Measurements from ENCODE around the gene ABCB8. TPM values are rescaled to one million over a fixed set of nuclear protein-coding genes. Genes with fewer than 3 reads are reported as not detected.

Gene ABCB8
- total and polyA plus RNA-seq, 9 of the 15 experiments (the other 6 are each of a cell fraction or from before 2014, with no cell fraction given) = 7.6 to 106 (median 36.3) TPM

DNA sequence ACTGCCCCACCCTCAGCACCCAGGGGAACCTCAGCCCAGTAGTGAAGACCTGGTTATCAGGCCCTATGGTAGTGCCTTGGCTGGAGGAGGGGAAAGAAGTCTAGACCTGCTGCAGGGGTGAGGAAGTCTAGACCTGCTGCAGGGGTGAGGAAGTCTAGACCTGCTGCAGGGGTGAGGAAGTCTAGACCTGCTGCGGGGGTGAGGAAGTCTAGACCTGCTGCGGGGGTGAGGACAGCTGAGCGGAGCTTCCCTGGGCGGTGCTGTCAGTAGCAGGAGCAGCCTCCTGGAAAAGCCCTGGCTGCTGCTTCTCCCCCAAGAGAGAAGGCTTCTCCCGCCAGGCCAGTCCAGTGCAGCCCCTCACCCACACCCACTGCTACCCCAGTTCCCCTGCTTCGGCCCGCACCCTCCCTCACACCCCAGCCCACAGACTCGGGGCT, 31.2 kb upstream of the ABCB8 start (continued):
- TF ChIP-seq, protein P1, sequence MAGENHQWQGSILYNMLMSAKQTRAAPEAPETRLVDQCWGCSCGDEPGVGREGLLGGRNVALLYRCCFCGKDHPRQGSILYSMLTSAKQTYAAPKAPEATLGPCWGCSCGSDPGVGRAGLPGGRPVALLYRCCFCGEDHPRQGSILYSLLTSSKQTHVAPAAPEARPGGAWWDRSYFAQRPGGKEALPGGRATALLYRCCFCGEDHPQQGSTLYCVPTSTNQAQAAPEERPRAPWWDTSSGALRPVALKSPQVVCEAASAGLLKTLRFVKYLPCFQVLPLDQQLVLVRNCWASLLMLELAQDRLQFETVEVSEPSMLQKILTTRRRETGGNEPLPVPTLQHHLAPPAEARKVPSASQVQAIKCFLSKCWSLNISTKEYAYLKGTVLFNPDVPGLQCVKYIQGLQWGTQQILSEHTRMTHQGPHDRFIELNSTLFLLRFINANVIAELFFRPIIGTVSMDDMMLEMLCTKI (IDR thresholded peaks at IDR 0.05; ENCODE audit: partially characterized antibody) = no peak
- TF ChIP-seq MTA3 (IDR thresholded peaks at IDR 0.05; ENCODE audit: borderline replicate concordance) (0 out of 2 replicates have a peak, but pooled peaks have one; percentile 3), BRCA1 (IDR thresholded peaks at IDR 0.05) (no peak), BRCA1 (CRISPR knock-in tag; IDR thresholded peaks at IDR 0.05) (no peak), RAD21 (CRISPR knock-in tag; conservative IDR thresholded peaks at IDR 0.05 in 1 of 2, IDR thresholded peaks at IDR 0.05 in 1 of 2) (no peak), TFAP4 (CRISPR knock-in tag; IDR thresholded peaks at IDR 0.05; ENCODE audit: borderline replicate concordance) (peak; percentile 83), SRSF9 (IDR thresholded peaks at IDR 0.05; ENCODE audit: borderline replicate concordance, low read depth, low read length) (no peak), ZNF263 (CRISPR knock-in tag; IDR thresholded peaks at IDR 0.05; ENCODE audit: borderline replicate concordance) (no peak), NCOR1 (IDR thresholded peaks at IDR 0.05) (peak; percentile 92), FIP1L1 (IDR thresholded peaks at IDR 0.05; ENCODE audit: low read depth, low read length, poor library complexity, severe bottlenecking) (no peak), IRF2 (CRISPR knock-in tag; IDR thresholded peaks at IDR 0.05) (no peak), TRIM24 (IDR thresholded peaks at IDR 0.05) (0 out of 4 replicates have a peak, but pooled peaks of 1 of the 2 experiments have one; percentile 14), HMG20B (CRISPR knock-in tag; IDR thresholded peaks at IDR 0.05) (no peak), ATF7 (IDR thresholded peaks at IDR 0.05) (0 out of 2 replicates have a peak, but pooled peaks have one; percentile 42), KLF6 (CRISPR knock-in tag; IDR thresholded peaks at IDR 0.05; ENCODE audit: borderline replicate concordance) (no peak), RBBP5 (IDR thresholded peaks at IDR 0.05; ENCODE audit: borderline replicate concordance, insufficient read depth, low read length, poor library complexity, severe bottlenecking) (peak; percentile 42), RBM39 (optimal IDR thresholded peaks at IDR 0.05; ENCODE audit: low read depth, low read length) (no peak), ZNF586 (CRISPR knock-in tag; conservative IDR thresholded peaks at IDR 0.05) (no peak), MCM7 (IDR thresholded peaks at IDR 0.05) (no peak), SAFB2 (IDR thresholded peaks at IDR 0.05; ENCODE audit: borderline replicate concordance, low read depth, low read length, severe bottlenecking) (no peak), CTBP1 (IDR thresholded peaks at IDR 0.05; ENCODE audit: borderline replicate concordance) (peak; percentile 9; the same call in 1 of the 2 replicates)
- TF ChIP-seq, protein P2, sequence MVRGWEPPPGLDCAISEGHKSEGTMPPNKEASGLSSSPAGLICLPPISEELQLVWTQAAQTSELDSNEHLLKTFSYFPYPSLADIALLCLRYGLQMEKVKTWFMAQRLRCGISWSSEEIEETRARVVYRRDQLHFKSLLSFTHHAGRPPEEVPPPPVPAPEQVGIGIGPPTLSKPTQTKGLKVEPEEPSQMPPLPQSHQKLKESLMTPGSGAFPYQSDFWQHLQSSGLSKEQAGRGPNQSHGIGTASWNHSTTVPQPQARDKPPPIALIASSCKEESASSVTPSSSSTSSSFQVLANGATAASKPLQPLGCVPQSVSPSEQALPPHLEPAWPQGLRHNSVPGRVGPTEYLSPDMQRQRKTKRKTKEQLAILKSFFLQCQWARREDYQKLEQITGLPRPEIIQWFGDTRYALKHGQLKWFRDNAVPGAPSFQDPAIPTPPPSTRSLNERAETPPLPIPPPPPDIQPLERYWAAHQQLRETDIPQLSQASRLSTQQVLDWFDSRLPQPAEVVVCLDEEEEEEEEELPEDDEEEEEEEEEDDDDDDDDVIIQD (CRISPR knock-in tag; IDR thresholded peaks at IDR 0.05) = no peak
- TF ChIP-seq, protein P3, sequence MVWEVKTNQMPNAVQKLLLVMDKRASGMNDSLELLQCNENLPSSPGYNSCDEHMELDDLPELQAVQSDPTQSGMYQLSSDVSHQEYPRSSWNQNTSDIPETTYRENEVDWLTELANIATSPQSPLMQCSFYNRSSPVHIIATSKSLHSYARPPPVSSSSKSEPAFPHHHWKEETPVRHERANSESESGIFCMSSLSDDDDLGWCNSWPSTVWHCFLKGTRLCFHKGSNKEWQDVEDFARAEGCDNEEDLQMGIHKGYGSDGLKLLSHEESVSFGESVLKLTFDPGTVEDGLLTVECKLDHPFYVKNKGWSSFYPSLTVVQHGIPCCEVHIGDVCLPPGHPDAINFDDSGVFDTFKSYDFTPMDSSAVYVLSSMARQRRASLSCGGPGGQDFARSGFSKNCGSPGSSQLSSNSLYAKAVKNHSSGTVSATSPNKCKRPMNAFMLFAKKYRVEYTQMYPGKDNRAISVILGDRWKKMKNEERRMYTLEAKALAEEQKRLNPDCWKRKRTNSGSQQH (CRISPR knock-in tag; IDR thresholded peaks at IDR 0.05) = no peak

Data from K562 (cell line).